Measurements from ENCODE around the gene NOP9.
A peak's percentile ranks its signal among the peaks of the same experiment; 100 is the strongest.

The NOP9 gene

GRCh38 chr14:24289649-24290280, 9.9 kb upstream of the NOP9 start:
- Histone ChIP-seq H3K4me2 (ENCODE audit: low read length) (no peak overlapping the region), H3K36me3 (ENCODE audit: insufficient read depth, low read length) (peaks cover 25% of the 10 kb centered on the region), H3K9ac (ENCODE audit: low read depth, low read length) (no peak overlapping the region)

GRCh38 chr14:24290746-24291145, 8.9 kb upstream of the NOP9 start:
- Histone ChIP-seq H3K9me3 (replicated peaks; ENCODE audit: low read length) (no peaks in the 10 kb centered on the region), H3K9ac (ENCODE audit: low read depth, low read length) (no peak overlapping the region), H3K4me3 (ENCODE audit: low read length) (no peak overlapping the region), H3K4me2 (ENCODE audit: low read length) (no peak overlapping the region), H3K36me3 (ENCODE audit: insufficient read depth, low read length) (peaks cover 28% of the 10 kb centered on the region), H3K27me3 (ENCODE audit: control insufficient read depth, insufficient read depth, low read length) (no peaks in the 10 kb centered on the region), H3K4me1 (ENCODE audit: control insufficient read depth, insufficient read depth, low read length) (no peaks in the 10 kb centered on the region)

More at GRCh38 chr14:24289649-24290280, 9.9 kb upstream of the NOP9 start:
- H3K4me1 ChIP-seq (ENCODE audit: control insufficient read depth, insufficient read depth, low read length): no peaks in the 10 kb centered on the region
- no peaks in the 10 kb centered on the region for H3K27me3 ChIP-seq (ENCODE audit: control insufficient read depth, insufficient read depth, low read length)
- no peaks in the 10 kb centered on the region for H3K9me3 ChIP-seq (replicated peaks; ENCODE audit: low read length)
- H3K4me3 ChIP-seq (ENCODE audit: low read length): no peak overlapping the region

- H3K4me1 ChIP-seq (ENCODE audit: control insufficient read depth, insufficient read depth, low read length): peaks cover 3% of the 10 kb centered on the region
- H3K4me3 ChIP-seq (ENCODE audit: low read length): no peak overlapping the region
- H3K9me3 ChIP-seq (replicated peaks; ENCODE audit: low read length): no peaks in the 10 kb centered on the region
- no peaks in the 10 kb centered on the region for H3K27me3 ChIP-seq (ENCODE audit: control insufficient read depth, insufficient read depth, low read length)
- H3K4me2 ChIP-seq (ENCODE audit: low read length): no peak overlapping the region
- H3K36me3 ChIP-seq (ENCODE audit: insufficient read depth, low read length): peaks cover 36% of the 10 kb centered on the region
- H3K9ac ChIP-seq (ENCODE audit: low read depth, low read length): no peak overlapping the region
These were observed 8.1 kb upstream of the NOP9 start for GRCh38 chr14:24291446-24292117.

GRCh38 chr14:24292118-24292807, 7.4 kb upstream of the NOP9 start:
- no peaks in the 10 kb centered on the region for H3K27me3 ChIP-seq (ENCODE audit: control insufficient read depth, insufficient read depth, low read length)
- H3K4me3 ChIP-seq (ENCODE audit: low read length): no peak overlapping the region
- no peak overlapping the region for H3K4me2 ChIP-seq (ENCODE audit: low read length)
- no peaks in the 10 kb centered on the region for H3K9me3 ChIP-seq (replicated peaks; ENCODE audit: low read length)
- H3K4me1 ChIP-seq (ENCODE audit: control insufficient read depth, insufficient read depth, low read length): peaks cover 5% of the 10 kb centered on the region
- H3K36me3 ChIP-seq (ENCODE audit: insufficient read depth, low read length): peaks cover 37% of the 10 kb centered on the region
- no peak overlapping the region for H3K9ac ChIP-seq (ENCODE audit: low read depth, low read length)

GRCh38 chr14:24293525-24293924, 6.1 kb upstream of the NOP9 start:
- no peaks in the 10 kb centered on the region for H3K9me3 ChIP-seq (replicated peaks; ENCODE audit: low read length)
- H3K4me2 ChIP-seq (ENCODE audit: low read length): no peak overlapping the region
- H3K9ac ChIP-seq (ENCODE audit: low read depth, low read length): no peak overlapping the region
- peaks cover 37% of the 10 kb centered on the region for H3K36me3 ChIP-seq (ENCODE audit: insufficient read depth, low read length)
- no peaks in the 10 kb centered on the region for H3K27me3 ChIP-seq (ENCODE audit: control insufficient read depth, insufficient read depth, low read length)
- peaks cover 6% of the 10 kb centered on the region for H3K4me1 ChIP-seq (ENCODE audit: control insufficient read depth, insufficient read depth, low read length)
- H3K4me3 ChIP-seq (ENCODE audit: low read length): no peak overlapping the region

GRCh38 chr14:24296341-24297157, 3.1 kb upstream of the NOP9 start:
- Histone ChIP-seq H3K27me3 (ENCODE audit: control insufficient read depth, insufficient read depth, low read length) (no peaks in the 10 kb centered on the region), H3K9ac (ENCODE audit: low read depth, low read length) (peak overlapping the region; percentile 22), H3K4me2 (ENCODE audit: low read length) (peak overlapping the region; percentile 38), H3K9me3 (replicated peaks; ENCODE audit: low read length) (no peaks in the 10 kb centered on the region), H3K36me3 (ENCODE audit: insufficient read depth, low read length) (peaks cover 25% of the 10 kb centered on the region), H3K4me3 (ENCODE audit: low read length) (no peak overlapping the region), H3K4me1 (ENCODE audit: control insufficient read depth, insufficient read depth, low read length) (peaks cover 19% of the 10 kb centered on the region)

GRCh38 chr14:24297190-24297964, 2.3 kb upstream of the NOP9 start:
- Histone ChIP-seq H3K4me1 (ENCODE audit: control insufficient read depth, insufficient read depth, low read length) (peaks cover 19% of the 10 kb centered on the region), H3K4me3 (ENCODE audit: low read length) (no peak overlapping the region), H3K4me2 (ENCODE audit: low read length) (no peak overlapping the region), H3K36me3 (ENCODE audit: insufficient read depth, low read length) (peaks cover 26% of the 10 kb centered on the region), H3K27me3 (ENCODE audit: control insufficient read depth, insufficient read depth, low read length) (no peaks in the 10 kb centered on the region), H3K9ac (ENCODE audit: low read depth, low read length) (no peak overlapping the region), H3K9me3 (replicated peaks; ENCODE audit: low read length) (no peaks in the 10 kb centered on the region)

GRCh38 chr14:24298892-24299254, 777 bp upstream of the NOP9 start:
- Histone ChIP-seq H3K27me3 (ENCODE audit: control insufficient read depth, insufficient read depth, low read length) (no peaks in the 10 kb centered on the region), H3K4me3 (ENCODE audit: low read length) (peak overlapping the region; percentile 98), H3K4me2 (ENCODE audit: low read length) (peak overlapping the region; percentile 99), H3K9me3 (replicated peaks; ENCODE audit: low read length) (no peaks in the 10 kb centered on the region), H3K36me3 (ENCODE audit: insufficient read depth, low read length) (peaks cover 34% of the 10 kb centered on the region), H3K9ac (ENCODE audit: low read depth, low read length) (peak overlapping the region; percentile 91), H3K4me1 (ENCODE audit: control insufficient read depth, insufficient read depth, low read length) (peaks cover 19% of the 10 kb centered on the region)

GRCh38 chr14:24300326-24300980, 803 bp downstream of the NOP9 start:
- peaks cover 19% of the 10 kb centered on the region for H3K4me1 ChIP-seq (ENCODE audit: control insufficient read depth, insufficient read depth, low read length)
- H3K9ac ChIP-seq (ENCODE audit: low read depth, low read length): peak overlapping the region; percentile 91
- H3K27me3 ChIP-seq (ENCODE audit: control insufficient read depth, insufficient read depth, low read length): no peaks in the 10 kb centered on the region
- peak overlapping the region; percentile 99 for H3K4me2 ChIP-seq (ENCODE audit: low read length)
- peak overlapping the region; percentile 98 for H3K4me3 ChIP-seq (ENCODE audit: low read length)
- H3K36me3 ChIP-seq (ENCODE audit: insufficient read depth, low read length): peaks cover 50% of the 10 kb centered on the region
- H3K9me3 ChIP-seq (replicated peaks; ENCODE audit: low read length): no peaks in the 10 kb centered on the region

- peaks cover 52% of the 10 kb centered on the region for H3K36me3 ChIP-seq (ENCODE audit: insufficient read depth, low read length)
- peaks cover 9% of the 10 kb centered on the region for H3K4me1 ChIP-seq (ENCODE audit: control insufficient read depth, insufficient read depth, low read length)
- no peak overlapping the region for H3K4me2 ChIP-seq (ENCODE audit: low read length)
- no peak overlapping the region for H3K4me3 ChIP-seq (ENCODE audit: low read length)
- no peaks in the 10 kb centered on the region for H3K9me3 ChIP-seq (replicated peaks; ENCODE audit: low read length)
- no peak overlapping the region for H3K9ac ChIP-seq (ENCODE audit: low read depth, low read length)
- no peaks in the 10 kb centered on the region for H3K27me3 ChIP-seq (ENCODE audit: control insufficient read depth, insufficient read depth, low read length)
These were observed 4.4 kb downstream of the NOP9 start for GRCh38 chr14:24304019-24304387.
